NCI-H2227 (cell line): ENCODE measurements around the gene LCN10.
"Not testable (repeated sequence)": the region's sequence is repeated elsewhere in the genome, so short reads cannot be mapped to it uniquely, and the experiment has no call there.

Experiments
- DNase-seq: peaks from one replicate; lab custom pipeline; 2025; ENCODE audit not compliant: unreplicated experiment; lab: John Stamatoyannopoulos, UW

Gene LCN10

DNA sequence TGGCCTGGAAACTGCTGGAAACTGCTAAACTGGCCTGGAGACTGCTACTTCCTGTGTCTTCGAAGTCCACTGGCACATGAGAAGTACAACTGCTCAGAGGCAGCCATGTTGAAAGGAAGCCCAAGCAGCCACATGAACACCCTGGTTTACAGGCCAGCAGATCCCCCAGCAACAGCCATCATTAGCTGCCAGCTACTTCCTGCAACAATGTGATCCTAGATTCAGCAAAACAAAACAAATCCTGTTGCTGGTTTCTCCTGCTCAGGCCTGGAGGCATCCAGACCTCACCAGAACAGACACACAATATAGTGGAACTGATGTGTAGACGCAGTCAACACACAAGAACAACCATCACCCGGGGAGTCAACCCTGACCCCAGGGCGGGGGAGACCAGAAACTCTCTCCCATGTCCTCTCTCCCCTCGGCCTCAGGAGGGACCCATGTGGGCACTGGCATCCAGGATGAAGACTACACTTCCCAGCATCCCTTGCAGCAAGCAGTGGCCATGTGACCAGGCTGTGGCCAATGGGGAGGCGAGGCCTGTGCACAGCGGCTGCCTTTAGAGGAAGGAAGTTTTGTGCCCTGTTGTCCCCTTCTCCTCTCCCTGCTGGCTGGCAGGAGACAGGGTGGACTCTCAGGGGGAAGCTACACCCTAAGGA lies 30.8 kb upstream of the LCN10 start:
- no peak for DNase-seq

DNA sequence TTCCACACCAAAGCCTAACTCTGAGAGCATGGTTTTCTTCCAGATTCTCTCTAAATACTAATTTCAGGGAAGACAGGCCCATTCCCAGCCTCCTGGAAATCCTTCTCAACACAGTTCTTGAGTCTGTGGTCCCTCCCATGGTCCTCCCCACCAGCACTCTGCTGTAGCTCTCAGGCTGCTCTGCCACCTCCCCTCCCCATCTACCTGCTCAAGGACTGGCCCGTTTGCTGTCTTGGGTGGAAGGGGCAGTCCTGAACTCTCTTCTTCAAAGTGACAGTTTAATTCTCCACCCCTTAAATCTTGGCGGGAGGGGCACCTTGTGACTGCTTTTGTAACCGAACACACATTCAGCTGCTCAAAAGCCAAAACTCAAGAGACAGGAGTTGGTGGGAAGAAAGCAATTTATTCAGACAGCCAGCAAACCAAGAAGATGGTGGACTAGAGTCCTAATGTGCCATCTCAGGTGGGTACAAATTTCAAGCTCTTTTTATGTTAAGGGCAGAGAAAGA lies 29.2 kb upstream of the LCN10 start:
- no peak for DNase-seq

DNA sequence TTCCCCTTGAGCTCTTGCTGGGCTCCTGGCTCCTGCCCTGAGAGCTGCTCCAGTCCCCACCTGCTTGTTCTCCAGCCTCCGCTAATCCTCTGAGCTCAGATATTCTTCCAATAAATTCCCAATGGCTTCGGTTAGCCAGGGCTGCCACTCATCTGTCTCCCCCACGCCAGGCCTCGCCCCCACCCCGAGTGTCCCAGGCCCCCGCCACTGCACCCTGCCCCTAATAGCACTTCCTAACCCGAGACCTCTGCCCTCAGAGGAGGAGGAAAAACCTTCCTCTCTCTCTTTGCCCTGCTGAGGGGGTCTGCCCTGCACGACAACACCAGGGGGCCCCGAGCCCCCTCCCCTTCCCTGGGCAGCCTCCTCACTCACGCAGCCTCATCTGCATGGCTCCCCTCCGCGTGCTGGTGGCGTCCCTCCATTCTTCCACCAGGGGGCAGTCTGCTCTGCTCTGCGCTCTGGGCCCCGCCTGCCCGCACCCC lies 27.0 kb upstream of the LCN10 start:
- no peak for DNase-seq

DNA sequence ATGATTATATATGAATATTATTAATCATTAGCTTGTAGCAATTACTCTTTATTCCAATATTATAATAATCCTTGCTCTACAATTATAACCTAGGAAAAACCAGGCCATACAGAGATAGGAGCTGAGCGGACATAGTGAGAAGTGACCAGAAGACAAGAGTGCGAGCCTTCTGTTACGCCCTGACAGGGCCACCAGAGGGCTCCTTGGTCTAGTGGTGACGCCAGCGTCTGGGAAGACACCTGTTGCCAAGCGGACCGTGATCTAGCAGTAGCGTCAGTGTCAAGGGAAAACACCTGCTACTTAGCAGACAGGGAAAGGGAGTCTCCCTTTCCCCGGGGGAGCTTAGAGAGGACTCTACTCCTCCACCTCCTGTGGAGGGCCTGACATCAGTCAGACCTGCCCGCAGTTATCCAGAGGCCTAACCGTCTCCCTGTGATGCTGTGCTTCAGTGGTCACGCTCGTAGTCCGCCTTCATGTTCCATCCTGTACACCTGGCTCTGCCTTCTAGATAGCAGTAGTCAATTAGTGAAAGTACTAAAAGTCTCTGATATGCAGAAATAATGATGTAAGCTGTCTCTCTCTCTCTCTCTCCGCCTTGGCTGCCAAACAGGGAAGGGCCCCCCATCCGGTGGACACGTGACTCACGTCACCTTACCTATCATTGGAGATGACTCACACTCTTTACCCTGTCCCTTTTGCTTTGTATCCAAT lies 23.8 kb upstream of the LCN10 start:
- DNase-seq, result peak; percentile 45

DNA sequence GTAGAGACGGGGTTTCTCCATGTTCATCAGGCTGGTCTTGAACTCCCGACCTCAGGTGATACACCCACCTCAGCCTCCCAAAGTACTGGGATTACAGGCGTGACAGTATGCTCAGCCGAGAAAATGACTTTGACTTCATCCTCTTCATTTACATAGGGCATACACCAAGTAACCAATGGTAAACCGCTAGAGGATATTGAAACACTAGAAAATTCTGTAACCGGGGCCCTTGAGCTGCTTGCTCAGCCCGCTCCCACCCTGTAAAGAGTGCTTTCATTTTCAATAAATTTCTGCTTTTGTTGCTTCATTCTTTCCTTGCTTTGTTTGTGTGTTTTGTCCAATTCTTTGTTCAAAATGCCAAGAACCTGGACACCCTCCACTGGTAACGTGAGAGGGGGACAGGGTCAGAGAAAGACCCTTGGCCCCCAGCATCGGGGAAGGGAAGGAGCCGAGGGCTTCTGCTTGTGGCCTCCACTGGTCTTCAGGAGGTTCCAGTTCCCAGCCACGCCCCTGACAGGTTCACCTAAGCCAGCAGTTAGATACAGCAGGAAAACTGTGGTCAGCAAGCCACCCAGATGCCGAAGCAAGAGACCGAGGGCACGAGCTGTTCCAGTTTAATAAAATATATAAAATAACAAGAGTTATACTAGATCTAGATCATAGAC lies 23.1 kb upstream of the LCN10 start:
- not testable (repeated sequence) for DNase-seq

DNA sequence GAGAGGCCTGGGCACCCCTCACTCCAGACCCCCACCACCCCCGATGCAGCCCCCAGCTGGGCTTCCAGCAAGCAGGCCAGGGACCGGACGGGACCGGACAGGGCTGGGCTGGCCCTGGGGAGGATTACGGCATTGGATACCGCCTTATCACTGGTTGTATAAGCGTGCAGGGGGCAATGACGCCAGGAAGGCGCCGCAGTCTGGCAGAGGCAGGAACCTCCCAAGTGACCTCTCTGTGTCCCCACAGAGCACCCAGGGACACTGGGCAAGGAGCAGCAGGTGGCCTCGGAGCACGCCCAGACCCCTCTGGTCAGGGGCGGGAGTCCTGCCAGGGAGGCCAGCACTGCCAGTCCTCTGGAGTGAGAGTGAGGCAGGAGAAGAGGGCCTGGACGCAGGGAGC lies 22.3 kb upstream of the LCN10 start:
- no peak for DNase-seq

DNA sequence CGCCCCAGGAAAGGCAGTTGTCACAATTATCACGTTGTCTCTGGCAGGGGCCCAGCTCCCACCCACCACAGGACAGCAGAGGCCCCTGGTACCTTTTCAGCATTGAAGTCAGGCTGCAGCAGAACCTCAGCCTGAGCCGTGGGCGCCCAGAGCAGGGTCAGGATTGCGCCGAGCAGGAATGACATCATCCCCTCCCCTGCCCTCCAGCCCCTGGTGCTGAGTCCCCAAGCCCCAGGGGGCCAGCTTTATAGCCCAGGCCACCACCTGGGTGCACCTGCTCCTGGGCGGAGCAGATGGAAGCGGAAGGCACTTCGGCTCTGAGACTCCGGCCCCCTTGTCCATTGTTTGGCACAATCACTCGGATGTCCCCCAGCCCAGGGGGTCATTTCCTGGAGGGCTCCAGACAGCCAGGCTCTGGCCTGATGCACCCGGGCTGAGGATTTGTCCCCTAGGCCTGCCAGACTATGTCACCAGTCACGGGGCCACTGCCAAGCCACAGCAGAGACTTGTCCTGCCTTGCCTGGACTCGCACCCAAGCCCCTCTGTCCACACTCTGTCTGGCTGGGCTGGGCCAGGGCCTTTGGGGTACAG lies 21.7 kb upstream of the LCN10 start, which contains the start of gene LCN15:
TSS of gene LCN15 (minus strand) at position 218 of the 591 bp plus-strand sequence. CDS start at position 188, 30 bp downstream.
- no peak for DNase-seq

DNA sequence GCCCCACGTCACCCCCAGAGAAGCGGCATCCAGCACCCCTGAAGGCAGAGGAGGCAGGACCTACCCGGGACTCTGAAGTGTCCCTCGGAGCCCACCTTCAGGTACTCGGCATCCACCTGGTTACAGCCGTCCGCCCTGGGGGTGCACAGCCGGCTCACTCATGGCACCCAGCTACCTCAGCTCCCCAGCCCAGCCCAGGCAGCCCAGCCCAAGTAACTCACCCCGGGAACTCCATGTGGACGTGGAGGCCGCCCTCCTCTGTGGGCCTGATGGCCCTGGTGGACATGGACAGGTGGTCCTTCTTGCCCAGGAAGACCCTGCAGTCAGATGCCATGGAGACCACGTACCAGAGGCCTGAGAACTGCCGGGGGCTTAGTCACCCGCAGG lies 20.9 kb upstream of the LCN10 start:
- no peak for DNase-seq

DNA sequence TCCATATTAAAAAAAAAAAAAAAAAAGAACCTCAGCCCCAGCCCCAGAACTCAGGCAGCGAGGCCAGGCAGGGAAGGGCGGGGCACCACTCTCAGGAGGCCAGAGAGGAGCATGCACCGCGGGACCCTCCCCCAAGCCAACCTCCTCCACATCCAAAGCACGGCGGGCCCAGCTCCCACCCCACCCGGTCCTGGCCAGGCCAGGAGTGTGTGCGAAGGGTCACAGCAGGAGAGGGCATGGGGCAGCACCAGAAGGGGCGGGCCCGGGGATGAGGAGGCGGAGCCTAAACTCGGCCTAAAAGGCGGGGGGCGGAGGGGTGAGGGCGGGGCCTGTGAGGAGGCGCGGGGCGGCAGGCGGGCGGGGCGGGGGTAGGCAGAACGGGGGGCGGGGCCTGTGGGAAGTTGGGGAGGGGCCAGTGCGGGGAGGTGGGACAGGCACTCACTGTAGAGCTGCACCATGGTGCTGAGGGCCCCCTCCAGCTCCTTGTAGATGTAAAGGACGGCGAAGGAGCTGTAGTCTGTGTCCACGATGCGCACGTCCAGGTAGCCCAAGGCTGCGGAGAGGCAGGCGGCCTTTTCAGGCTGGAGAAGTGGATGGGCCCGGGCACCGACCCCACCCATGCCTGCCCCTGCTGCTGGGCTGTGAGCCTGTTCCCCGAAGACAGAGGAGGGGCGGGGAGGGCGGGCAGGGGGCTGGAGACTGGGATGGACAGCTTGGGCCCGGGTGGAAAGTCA lies 20.3 kb upstream of the LCN10 start:
- no peak for DNase-seq

DNA sequence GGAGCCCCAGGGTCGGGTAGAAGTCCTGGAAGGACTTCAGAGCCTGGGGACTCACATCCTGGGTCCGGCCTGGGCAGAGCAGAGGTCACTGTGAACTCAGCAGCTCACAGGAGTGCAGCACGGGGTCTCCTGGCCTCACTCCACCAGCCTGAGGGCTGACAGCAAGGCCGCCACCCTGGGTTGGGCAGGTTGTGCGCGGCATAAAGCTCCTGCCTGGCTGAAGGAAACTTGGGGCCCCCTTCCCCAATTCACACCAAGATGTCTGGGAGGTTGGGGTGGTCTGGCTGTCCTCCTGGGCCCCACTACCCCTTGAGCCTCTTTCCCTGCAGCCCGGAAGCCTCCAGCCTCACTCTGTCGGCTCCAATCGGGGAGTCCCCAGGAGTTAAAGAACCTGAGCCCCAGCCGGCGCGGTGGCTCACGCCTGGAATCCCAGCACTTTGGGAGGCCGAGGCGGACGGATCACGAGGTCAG lies 19.5 kb upstream of the LCN10 start:
- DNase-seq, result no peak

DNA sequence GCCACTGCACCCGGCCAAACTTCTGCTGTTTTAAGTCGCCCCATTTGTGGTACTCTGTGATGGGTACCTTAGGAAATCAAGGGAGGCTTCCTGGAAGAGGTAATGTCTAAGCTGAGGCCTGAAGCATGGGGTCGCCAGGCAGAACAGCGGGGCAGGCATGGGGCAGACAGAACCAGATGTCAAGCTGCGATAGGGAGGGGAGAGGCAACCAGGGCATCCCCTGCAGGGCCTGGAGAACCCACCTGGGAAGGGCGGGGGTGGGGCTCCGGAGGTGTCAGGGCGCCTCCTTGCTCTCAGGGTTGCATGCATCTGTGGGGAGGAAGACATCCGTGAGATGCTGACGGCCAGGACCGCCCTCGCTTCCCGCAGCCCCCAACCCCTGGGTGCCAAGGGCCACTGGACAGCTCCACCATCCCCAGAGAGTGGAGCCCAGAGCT lies 18.8 kb upstream of the LCN10 start:
- no peak for DNase-seq

DNA sequence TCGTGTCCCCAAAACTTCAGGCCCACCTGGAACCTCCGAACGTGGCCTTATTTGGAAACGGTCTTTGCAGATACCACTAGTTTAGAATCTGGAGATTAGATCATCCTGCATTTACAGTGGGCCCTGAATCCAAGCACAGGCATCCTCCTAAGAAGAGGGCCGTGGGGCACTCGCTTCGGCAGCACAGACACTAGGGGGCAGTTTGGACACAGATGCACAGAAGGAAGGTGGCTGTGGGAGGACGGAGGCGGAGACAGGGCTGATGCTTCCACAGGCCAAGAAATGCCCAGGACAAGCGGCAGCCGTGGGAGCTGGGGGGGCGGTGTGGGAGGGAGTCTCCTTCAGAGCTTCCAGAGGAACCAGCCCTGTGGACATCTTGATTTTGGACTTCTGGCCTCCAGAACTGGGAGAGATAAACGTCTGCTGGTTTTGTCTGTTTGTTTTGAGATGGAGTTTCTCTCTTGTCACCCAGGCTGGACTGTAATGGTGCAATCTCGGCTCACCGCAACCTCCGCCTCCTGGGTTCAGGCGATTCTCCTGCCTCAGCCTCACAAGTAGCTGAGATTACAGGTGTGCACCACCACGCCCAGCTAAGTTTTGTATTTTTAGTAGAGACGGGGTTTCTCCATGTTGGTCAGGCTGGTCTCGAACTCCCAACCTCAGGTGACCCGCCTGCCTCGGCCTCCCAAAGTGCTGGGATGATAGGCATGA lies 18.2 kb upstream of the LCN10 start:
- DNase-seq, result peak; percentile 26

DNA sequence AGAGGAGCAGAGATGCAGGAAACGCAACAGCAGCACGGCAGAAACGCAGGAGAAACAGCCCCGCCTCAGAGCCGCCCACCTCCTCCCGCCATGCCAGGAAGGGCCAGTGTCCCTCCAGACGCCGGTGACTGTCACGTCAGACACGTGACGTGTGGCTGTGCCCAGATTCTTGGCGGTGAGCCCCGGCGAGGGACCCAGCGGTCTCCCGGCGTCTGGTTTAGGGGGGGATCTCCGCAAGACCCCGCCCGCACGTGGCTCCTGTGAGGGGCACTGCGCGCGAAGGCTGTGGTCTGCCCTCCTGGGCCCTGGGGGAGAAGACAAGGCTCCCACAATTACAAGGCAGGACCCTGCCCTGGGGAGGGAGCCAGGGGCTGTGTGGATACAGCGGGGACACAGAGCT lies 17.7 kb upstream of the LCN10 start:
- DNase-seq, result no peak

DNA sequence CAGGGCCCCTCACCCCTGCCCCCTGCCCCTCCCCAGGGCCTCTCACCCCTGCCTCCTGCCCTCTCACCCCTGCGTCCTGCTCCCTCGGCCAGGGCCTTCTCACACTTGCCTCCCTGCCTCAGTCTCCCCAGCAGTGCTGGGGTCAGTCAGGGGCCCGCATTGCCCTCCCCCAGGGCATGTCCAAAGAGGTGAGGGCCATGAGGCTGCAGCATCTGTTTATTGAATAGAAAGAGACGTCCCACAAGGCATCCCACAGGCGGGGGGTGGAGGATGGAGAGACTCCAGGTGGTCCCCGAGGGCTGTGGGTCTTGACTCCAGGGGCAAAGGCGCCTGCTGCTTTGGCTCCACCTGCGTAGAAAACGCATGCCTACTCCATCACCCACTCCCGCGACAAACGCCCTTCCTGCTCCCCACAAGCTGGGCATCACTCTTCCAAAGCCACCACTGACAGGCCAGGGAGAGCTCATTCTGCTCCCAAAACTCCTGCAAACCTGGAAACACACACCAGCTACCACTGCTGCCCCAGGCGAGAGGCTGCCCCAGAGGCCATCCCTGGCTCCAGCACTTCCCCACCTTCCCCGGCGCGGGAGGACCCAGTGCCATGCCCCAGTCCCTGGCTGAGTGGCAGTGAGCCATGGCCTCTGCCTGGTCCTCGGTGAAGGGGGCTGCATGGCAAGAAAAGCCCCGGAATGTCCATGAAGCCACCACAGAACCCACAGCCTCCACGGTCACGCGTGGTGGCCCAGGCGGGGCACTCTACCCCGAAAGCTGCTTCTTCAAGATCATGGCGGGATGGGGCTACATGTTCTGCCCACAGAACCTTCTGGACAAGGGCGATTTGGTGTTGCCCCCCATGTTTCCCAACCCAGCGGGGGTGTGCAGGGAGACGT lies 16.9 kb upstream of the LCN10 start:
- no peak for DNase-seq

DNA sequence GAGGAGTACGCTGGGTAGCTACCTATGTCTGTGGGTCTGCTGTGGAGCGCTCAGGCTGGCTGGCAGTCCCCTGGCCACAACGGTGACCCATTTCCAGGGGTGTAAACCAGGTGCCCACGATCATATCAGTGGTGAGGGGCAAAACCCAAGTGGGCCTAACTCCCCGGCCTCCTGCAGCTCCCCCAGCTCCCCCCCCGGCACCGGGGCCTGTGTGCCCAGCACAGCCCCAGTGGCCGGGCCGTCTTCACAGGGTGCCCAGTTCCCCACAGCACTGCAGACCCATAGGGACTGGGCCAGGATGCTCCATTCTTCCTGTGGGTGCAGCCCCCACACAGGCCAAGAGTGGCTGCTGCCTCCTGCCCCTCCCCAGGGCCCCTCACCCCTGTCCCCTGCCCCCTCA lies 16.3 kb upstream of the LCN10 start:
- DNase-seq, result no peak

DNA sequence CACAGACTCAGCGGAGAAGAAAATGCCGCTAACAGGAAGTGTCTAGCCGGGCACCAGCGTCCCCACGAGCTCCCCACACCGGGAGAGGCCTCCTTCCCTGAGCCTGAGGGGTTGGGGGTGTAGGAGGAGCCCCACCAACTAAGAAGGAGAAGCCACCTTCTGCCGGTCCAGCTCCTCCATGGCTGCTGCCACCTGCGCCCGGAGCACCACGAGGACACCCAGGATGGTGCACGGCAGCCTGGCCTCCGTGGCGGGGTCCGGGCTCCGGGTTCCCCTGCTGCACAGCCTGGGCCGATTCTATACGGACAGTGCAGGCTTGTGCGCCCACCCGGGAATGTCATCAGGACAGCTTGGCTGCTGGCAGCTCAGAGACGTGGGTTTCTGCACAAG lies 15.0 kb upstream of the LCN10 start:
- no peak for DNase-seq

DNA sequence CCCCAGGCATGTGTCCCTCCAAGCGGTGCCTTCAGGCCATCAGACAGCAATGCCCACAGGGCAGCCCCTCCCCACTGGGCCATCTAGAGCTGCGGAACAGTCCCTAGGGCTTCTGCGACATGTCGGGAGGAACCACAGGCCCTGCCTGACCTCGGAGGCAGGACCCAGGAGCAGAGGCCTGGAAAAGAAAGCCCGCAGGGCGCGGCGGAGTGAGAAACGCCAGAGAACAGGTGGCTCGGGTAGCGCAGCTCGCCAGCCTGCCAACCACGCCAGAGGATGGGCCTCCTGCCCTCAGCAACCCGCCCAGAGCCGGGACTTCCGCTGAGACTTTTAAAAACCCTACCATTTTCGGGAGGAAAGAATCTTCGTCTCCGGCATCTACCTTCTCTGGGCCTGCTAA lies 14.6 kb upstream of the LCN10 start:
- DNase-seq, result no peak

DNA sequence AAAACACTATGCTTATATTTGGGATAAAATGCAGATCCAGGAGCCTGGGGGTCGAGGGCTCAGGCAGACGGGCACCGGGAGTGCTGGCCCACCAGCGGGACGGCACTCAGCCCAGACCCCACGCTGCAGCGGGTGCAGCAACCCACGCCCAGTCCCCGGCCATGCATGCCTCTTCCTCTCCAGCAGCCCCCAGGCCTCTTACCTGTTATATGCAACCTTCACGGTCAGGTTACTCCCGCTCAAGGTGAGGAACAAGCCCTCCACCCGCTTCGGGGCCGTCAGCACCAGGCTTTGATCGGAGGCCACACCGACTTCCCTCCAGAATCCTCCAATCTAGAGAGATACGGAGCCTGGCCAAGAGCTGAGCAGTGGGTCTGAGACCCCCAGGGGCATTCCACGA lies 14.1 kb upstream of the LCN10 start:
- no peak for DNase-seq

DNA sequence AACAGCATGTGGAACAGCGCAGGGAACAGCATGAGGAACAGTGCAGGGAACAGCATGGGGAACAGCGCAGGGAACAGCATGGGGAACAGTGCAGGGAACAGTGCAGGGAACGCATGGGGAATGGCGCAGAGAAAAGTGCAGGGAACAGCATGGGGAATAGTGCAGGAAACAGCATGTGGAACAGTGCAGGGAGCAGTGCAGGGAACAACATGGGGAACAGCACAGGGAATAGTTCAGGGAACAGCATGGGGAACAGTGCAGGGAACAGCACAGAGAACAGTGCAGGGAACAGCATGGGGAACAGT lies 13.3 kb upstream of the LCN10 start:
- DNase-seq, result no peak
